MCF 10A (cell line): ENCODE data around the gene STAT1. TPM values are rescaled to one million over a fixed set of nuclear protein-coding genes. Genes with fewer than 3 reads are reported as not detected.

Experiments used
- BruUV-seq: library from RNA; stranded (reverse); fragments of 400-500 nt; replicated peaks from 2 replicates; lab custom pipeline; 2021; lab: Mats Ljungman, UMichigan
- CTCF ChIA-PET: fragments of 300-600 bp; sonication (Branson Sonifier 250); formaldehyde crosslinking; extraction: SDS; loops from one replicate; lab custom pipeline; 2021; ENCODE audit warnings: antibody characterized with exemption, inconsistent platforms; lab: Yijun Ruan, JAX
- POLR2A ChIA-PET: fragments of 300-600, 350-650 bp; sonication (Branson Sonifier 250); formaldehyde crosslinking; extraction: SDS; loops from one replicate; lab custom pipeline; 2020; ENCODE audit warnings: antibody characterized with exemption, inconsistent platforms; lab: Yijun Ruan, JAX
- DNase-seq: peaks from one replicate; pipeline ENCODE4 v3.0.0-alpha.2; 2018; ENCODE audit not compliant: unreplicated experiment
- H3K27ac Mint-ChIP-seq: one replicate; pipeline ENCODE4 v1.8.0; 2022; ENCODE audit warnings: mild to moderate bottlenecking, low read depth, mixed read lengths; ENCODE audit not compliant: unreplicated experiment
- H3K27me3 Mint-ChIP-seq: one replicate; pipeline ENCODE4 v1.8.0; 2022; ENCODE audit warnings: mixed read lengths; ENCODE audit not compliant: insufficient read depth, unreplicated experiment
- H3K36me3 Mint-ChIP-seq: one replicate; pipeline ENCODE4 v1.8.0; 2022; ENCODE audit warnings: mild to moderate bottlenecking, moderate library complexity, mixed read lengths; ENCODE audit not compliant: insufficient read depth, unreplicated experiment
- H3K4me1 Mint-ChIP-seq: one replicate; pipeline ENCODE4 v1.8.0; 2022; ENCODE audit warnings: mixed read lengths; ENCODE audit not compliant: insufficient read depth, unreplicated experiment
- H3K4me3 Mint-ChIP-seq: one replicate; pipeline ENCODE4 v1.8.0; 2022; ENCODE audit warnings: mild to moderate bottlenecking, moderate library complexity, mixed read lengths; ENCODE audit not compliant: unreplicated experiment
- H3K9me3 Mint-ChIP-seq: one replicate; pipeline ENCODE4 v1.8.0; 2022; ENCODE audit warnings: mixed read lengths; ENCODE audit not compliant: unreplicated experiment
- CTCF ChIP-seq: fragments of 200-600 bp; IDR thresholded peaks from one replicate; pipeline ENCODE4 v1.8.0; 2022; ENCODE audit warnings: antibody characterized with exemption, mild to moderate bottlenecking; ENCODE audit not compliant: unreplicated experiment
- intact Hi-C: fragments of 100-400 bp; cut with micrococcal nuclease; formaldehyde crosslinking; loops from 2 replicates; pipeline ENCODE4 v1.14.1; 2022
- total RNA-seq: library from RNA; stranded (reverse); gene quantifications from 2 replicates; pipeline ENCODE4 v1.2.3, GENCODE V29; 2022

STAT1 gene
- total RNA-seq, 1 experiment from 2014 or later, result 36.9 TPM

DNA sequence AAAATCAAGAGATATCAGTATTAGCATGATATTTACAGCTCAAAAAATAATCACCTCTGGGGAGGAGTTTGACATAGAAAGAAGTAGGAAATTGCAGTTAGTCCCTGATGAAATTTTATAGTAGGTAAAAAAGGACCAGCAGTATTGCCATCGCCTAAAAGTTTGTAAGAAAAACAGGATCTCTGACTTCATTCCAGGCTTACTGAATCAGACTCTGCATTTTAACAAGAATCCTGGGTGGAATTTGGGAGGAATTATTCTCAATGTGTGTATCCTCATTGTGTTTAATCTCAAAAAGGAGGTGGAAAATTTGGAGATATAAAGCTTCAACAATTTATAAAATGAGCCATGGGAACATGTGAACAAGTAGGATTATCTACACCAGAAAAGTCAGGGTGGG, 31.2 kb upstream of the STAT1 start:
- H3K4me1 Mint-ChIP-seq, result peaks cover 13% of the 10 kb centered on the region

DNA sequence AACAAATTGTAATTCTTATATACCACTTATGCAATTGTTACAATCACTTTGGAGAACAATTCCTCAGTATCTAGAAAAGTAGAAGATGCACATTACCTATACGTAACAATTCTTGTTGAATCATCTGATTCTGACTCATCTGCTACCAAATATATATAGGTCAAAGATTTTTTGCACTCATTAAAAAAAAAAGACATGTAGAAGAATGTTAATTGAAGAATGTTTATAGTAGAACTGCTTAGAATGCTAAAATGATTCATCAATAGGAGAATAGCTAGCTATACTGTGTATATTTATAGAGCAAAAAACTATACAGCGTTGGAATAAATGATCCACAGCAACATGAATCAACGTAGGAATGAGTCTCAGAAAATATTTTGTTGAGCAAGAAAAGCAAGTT, 29.5 kb upstream of the STAT1 start:
- intact Hi-C loops, result no loop called here
- Mint-ChIP-seq H3K4me3 (no peak overlapping the region), H3K27me3 (no peaks in the 10 kb centered on the region), H3K9me3 (no peaks in the 10 kb centered on the region), H3K27ac (no peak overlapping the region), H3K4me1 (peaks cover 13% of the 10 kb centered on the region), H3K36me3 (no peaks in the 10 kb centered on the region)
- ChIA-PET CTCF (interaction anchor here (2.0 kb wide), 1 partner anchor 112 kb away, joined by 10 read pairs; no protein-coding TSS in a partner anchor), POLR2A (interaction anchor here (0.6 to 0.7 kb wide), 2 partner anchors 23 to 1249 kb away, joined by 3 read pairs; no protein-coding TSS in a partner anchor)
- no peak for TF ChIP-seq CTCF
- peak; percentile 47 for DNase-seq
- BruUV-seq, result no TSS peak

More for the DNA sequence above, 31.2 kb upstream of the STAT1 start:
- ChIA-PET POLR2A (interaction anchor here (1.3 kb wide), 1 partner anchor 201 kb away, joined by 3 read pairs; no protein-coding TSS in a partner anchor), CTCF (interaction anchor here (2.0 kb wide), 1 partner anchor 110 kb away, joined by 10 read pairs; no protein-coding TSS in a partner anchor)
- H3K27ac Mint-ChIP-seq, result no peak overlapping the region
- DNase-seq, result no peak
- no TSS peak for BruUV-seq
- no peaks in the 10 kb centered on the region for H3K9me3 Mint-ChIP-seq
- H3K27me3 Mint-ChIP-seq, result no peaks in the 10 kb centered on the region
- H3K36me3 Mint-ChIP-seq, result no peaks in the 10 kb centered on the region
- intact Hi-C loops, result no loop called here
- no peak overlapping the region for H3K4me3 Mint-ChIP-seq
- no peak for TF ChIP-seq CTCF

DNA sequence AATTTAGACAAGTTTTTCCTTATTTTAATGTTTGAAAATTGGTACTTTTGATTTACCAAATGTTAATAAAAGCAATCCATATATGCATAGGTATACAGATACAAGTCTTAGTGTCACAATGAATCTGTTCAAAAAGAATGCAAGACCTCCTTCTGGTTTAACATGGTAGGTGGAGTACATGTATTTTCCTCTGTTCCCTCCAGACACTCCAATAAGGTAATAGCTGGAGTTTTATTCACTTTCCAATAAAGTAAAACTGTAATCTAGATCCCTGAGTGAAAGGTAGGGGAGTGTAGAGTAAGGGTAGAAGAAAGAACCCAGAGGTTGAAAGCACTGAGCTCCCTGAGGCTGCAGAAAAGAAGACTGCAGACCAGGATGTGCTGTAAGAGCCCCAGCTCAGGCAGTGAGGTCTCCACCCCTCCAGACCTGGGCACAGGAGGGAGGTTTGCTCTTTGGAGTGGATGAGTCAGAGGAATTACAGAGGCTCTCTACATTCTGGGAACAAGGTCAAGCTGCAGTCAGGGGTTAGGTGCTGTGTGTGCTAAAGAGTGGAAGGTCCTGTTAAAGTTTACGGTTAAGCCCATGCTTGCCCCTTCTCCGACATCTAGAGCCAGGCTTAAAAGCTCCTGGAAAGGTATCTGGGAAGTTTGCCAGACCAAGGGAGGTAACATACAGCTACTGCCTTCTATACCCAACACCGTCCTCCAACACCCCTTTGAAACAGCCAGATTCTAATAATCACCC, 27.6 kb upstream of the STAT1 start:
- peaks cover 5% of the 10 kb centered on the region for H3K36me3 Mint-ChIP-seq
- intact Hi-C loops, result no loop called here
- POLR2A ChIA-PET, result interaction anchor here (0.5 to 5.5 kb wide), 6 partner anchors 11 to 502 kb away, joined by 3 to 23 read pairs (median 4); no protein-coding TSS in a partner anchor
- DNase-seq, result peak; percentile 90
- no peak overlapping the region for H3K27ac Mint-ChIP-seq
- peaks cover 19% of the 10 kb centered on the region for H3K4me1 Mint-ChIP-seq
- no peak for TF ChIP-seq CTCF
- no peaks in the 10 kb centered on the region for H3K9me3 Mint-ChIP-seq
- peak overlapping the region; percentile 2 for H3K4me3 Mint-ChIP-seq
- no TSS peak for BruUV-seq
- no peaks in the 10 kb centered on the region for H3K27me3 Mint-ChIP-seq
- CTCF ChIA-PET, result interaction anchor here (0.5 to 5.8 kb wide), 9 partner anchors 10 to 713 kb away, joined by 3 to 49 read pairs (median 6); no protein-coding TSS in a partner anchor

DNA sequence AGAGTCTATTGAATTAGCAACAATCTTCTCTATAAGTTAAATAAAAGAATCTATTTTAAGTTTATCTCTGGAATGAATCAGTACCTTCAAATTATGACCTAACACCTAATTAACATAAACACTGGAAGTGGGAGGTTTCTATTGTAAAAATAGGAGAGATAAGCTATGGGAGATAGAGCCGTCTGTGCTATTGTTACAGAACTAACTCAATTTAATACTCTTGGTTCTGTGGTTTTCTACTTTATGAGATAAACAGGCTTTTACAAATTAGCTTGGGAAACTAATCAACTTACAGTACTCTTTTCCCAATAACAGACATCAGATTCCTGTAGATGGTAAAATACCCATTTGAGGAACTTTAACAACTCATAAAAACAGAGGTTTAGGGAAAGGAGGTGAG, 25.6 kb upstream of the STAT1 start:
- ChIA-PET POLR2A (interaction anchor here (1.4 to 5.5 kb wide), 2 partner anchors 12 to 19 kb away, joined by 4 to 23 read pairs; no protein-coding TSS in a partner anchor), CTCF (interaction anchor here (0.8 to 5.8 kb wide), 4 partner anchors 12 to 483 kb away, joined by 3 to 49 read pairs (median 10); no protein-coding TSS in a partner anchor)
- no peaks in the 10 kb centered on the region for H3K9me3 Mint-ChIP-seq
- peaks cover 5% of the 10 kb centered on the region for H3K36me3 Mint-ChIP-seq
- TF ChIP-seq CTCF, result no peak
- BruUV-seq, result no TSS peak
- no peak for DNase-seq
- no peak overlapping the region for H3K4me3 Mint-ChIP-seq
- H3K4me1 Mint-ChIP-seq, result peaks cover 19% of the 10 kb centered on the region
- H3K27me3 Mint-ChIP-seq, result no peaks in the 10 kb centered on the region
- intact Hi-C loops, result no loop called here
- no peak overlapping the region for H3K27ac Mint-ChIP-seq
